ENCODE measurements around the gene ZNF711. TPM values are rescaled to one million over a fixed set of nuclear protein-coding genes. Genes with fewer than 3 reads are reported as not detected.
A peak's percentile ranks its signal among the peaks of the same experiment; 100 is the strongest.
"Not testable (repeated sequence)": the region's sequence is repeated elsewhere in the genome, so short reads cannot be mapped to it uniquely, and the experiment has no call there.

ZNF711 gene
- polyA plus RNA-seq, 1 donor (not counting 4 experiments of a cell fraction or from before 2014, with no cell fraction given), result 2.9 TPM

GRCh38 chrX:85244450-85245211 lies 840 bp downstream of the ZNF711 start:
- no peaks in the 10 kb centered on the region for H3K27me3 ChIP-seq (ENCODE audit: control insufficient read depth, extremely low read depth, insufficient read depth, low read length)
- H2AFZ ChIP-seq (ENCODE audit: control insufficient read depth, low read length), result peak overlapping the region; percentile 92
- TF ChIP-seq CTCF (optimal IDR thresholded peaks at IDR 0.05 in 1 of 3, IDR thresholded peaks at IDR 0.05 in 1 of 3, conservative IDR thresholded peaks at IDR 0.05 in 1 of 3; ENCODE audit: extremely low read depth in 1 of 3, insufficient read depth in 2 of 3, low read length in 3 of 3) (no peak), EZH2 (IDR thresholded peaks at IDR 0.05; ENCODE audit: low read length) (no peak)
- DNase-seq (ENCODE audit: low read depth, low spot score) (no peak), FAIRE-seq (no peak)
- H3K9ac ChIP-seq (ENCODE audit: control insufficient read depth, extremely low read depth, insufficient read depth, low read length), result peak overlapping the region; percentile 65
- dilution Hi-C loops (cut with MboI; ENCODE audit: extremely low pct_ligation_motif_present, low sequenced_read_pairs), result no loop called here
- peak overlapping the region; percentile 76 for H3K4me2 ChIP-seq (ENCODE audit: control insufficient read depth, extremely low read depth, insufficient read depth, low read depth, low read length)
- no peaks in the 10 kb centered on the region for H3K79me2 ChIP-seq (ENCODE audit: control insufficient read depth, insufficient read depth, low read length)
- no peaks in the 10 kb centered on the region for H3K36me3 ChIP-seq (ENCODE audit: control insufficient read depth in 2 of 2, extremely low read depth in 1 of 2, insufficient read depth in 2 of 2, low read length in 2 of 2)
- no peaks in the 10 kb centered on the region for H4K20me1 ChIP-seq (ENCODE audit: control insufficient read depth, extremely low read depth, insufficient read depth, low read length)
- H3K4me3 ChIP-seq (ENCODE audit: control insufficient read depth in 2 of 3, extremely low read depth in 1 of 3, insufficient read depth in 2 of 3, low read depth in 1 of 3, low read length in 3 of 3), result peak overlapping the region; percentile 57 to 80 (median 69)
- H3K9me1 ChIP-seq (ENCODE audit: control insufficient read depth, extremely low read depth, insufficient read depth, low read length), result no peaks in the 10 kb centered on the region
- H3K9me3 ChIP-seq (ENCODE audit: control insufficient read depth, low read depth, low read length), result no peaks in the 10 kb centered on the region
- H3K27ac ChIP-seq (ENCODE audit: control insufficient read depth, insufficient read depth, low read length), result no peak overlapping the region
- H3K4me1 ChIP-seq (ENCODE audit: control insufficient read depth, extremely low read depth, insufficient read depth, low read length), result no peaks in the 10 kb centered on the region

GRCh38 chrX:85285286-85285685 lies 41.5 kb downstream of the ZNF711 start:
- H3K27me3 ChIP-seq (ENCODE audit: control insufficient read depth, extremely low read depth, insufficient read depth, low read length); DNase-seq (ENCODE audit: low read depth, low spot score); H3K79me2 ChIP-seq (ENCODE audit: control insufficient read depth, insufficient read depth, low read length); H3K27ac ChIP-seq (ENCODE audit: control insufficient read depth, insufficient read depth, low read length); H3K9me3 ChIP-seq (ENCODE audit: control insufficient read depth, low read depth, low read length); H2AFZ ChIP-seq (ENCODE audit: control insufficient read depth, low read length); H3K4me2 ChIP-seq (ENCODE audit: control insufficient read depth, extremely low read depth, insufficient read depth, low read depth, low read length); FAIRE-seq; H3K4me1 ChIP-seq (ENCODE audit: control insufficient read depth, extremely low read depth, insufficient read depth, low read length); H4K20me1 ChIP-seq (ENCODE audit: control insufficient read depth, extremely low read depth, insufficient read depth, low read length); H3K9ac ChIP-seq (ENCODE audit: control insufficient read depth, extremely low read depth, insufficient read depth, low read length); H3K36me3 ChIP-seq (ENCODE audit: control insufficient read depth in 2 of 2, extremely low read depth in 1 of 2, insufficient read depth in 2 of 2, low read length in 2 of 2); H3K9me1 ChIP-seq (ENCODE audit: control insufficient read depth, extremely low read depth, insufficient read depth, low read length); dilution Hi-C loops (cut with MboI; ENCODE audit: extremely low pct_ligation_motif_present, low sequenced_read_pairs); H3K4me3 ChIP-seq (ENCODE audit: control insufficient read depth in 2 of 3, extremely low read depth in 1 of 3, insufficient read depth in 2 of 3, low read depth in 1 of 3, low read length in 3 of 3): not testable (repeated sequence)
